Measurements from ENCODE around the gene ZNF335.

ZNF335 gene

GRCh38 chr20:46012921-46013320, 40.9 kb upstream of the ZNF335 start:
- TF ChIP-seq, protein P1, sequence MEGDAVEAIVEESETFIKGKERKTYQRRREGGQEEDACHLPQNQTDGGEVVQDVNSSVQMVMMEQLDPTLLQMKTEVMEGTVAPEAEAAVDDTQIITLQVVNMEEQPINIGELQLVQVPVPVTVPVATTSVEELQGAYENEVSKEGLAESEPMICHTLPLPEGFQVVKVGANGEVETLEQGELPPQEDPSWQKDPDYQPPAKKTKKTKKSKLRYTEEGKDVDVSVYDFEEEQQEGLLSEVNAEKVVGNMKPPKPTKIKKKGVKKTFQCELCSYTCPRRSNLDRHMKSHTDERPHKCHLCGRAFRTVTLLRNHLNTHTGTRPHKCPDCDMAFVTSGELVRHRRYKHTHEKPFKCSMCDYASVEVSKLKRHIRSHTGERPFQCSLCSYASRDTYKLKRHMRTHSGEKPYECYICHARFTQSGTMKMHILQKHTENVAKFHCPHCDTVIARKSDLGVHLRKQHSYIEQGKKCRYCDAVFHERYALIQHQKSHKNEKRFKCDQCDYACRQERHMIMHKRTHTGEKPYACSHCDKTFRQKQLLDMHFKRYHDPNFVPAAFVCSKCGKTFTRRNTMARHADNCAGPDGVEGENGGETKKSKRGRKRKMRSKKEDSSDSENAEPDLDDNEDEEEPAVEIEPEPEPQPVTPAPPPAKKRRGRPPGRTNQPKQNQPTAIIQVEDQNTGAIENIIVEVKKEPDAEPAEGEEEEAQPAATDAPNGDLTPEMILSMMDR (conservative IDR thresholded peaks at IDR 0.05; ENCODE audit: low read length), result no peak
- no peak for TF ChIP-seq EZH2phosphoT487 (IDR thresholded peaks at IDR 0.05; ENCODE audit: borderline replicate concordance)
- Histone ChIP-seq H3K9me2 (replicated peaks; ENCODE audit: low read depth, low read length) (no peaks in the 10 kb centered on the region), H3K9me3 (ENCODE audit: insufficient read depth, low read depth, low read length) (no peaks in the 10 kb centered on the region), H3K9ac (ENCODE audit: low read depth, low read length, poor library complexity, severe bottlenecking) (no peak overlapping the region), H2AFZ (ENCODE audit: low read length) (no peak overlapping the region), H3K4me3 (ENCODE audit: low read length, poor library complexity, severe bottlenecking) (no peak overlapping the region), H3F3A (ENCODE audit: low read depth) (no peaks in the 10 kb centered on the region), H3K27me3 (ENCODE audit: insufficient read depth, low read length, poor library complexity, severe bottlenecking) (no peaks in the 10 kb centered on the region), H3K79me2 (ENCODE audit: insufficient read depth, low read length) (no peaks in the 10 kb centered on the region), H3K4me1 (ENCODE audit: insufficient read depth, low read length, poor library complexity, severe bottlenecking) (peaks cover 22% of the 10 kb centered on the region), H3K4me2 (ENCODE audit: low read depth, low read length, poor library complexity, severe bottlenecking) (no peak overlapping the region), H4K20me1 (ENCODE audit: insufficient read depth, low read length, poor library complexity, severe bottlenecking) (no peaks in the 10 kb centered on the region), H3K36me3 (ENCODE audit: insufficient read depth, low read length) (no peaks in the 10 kb centered on the region)

DNA sequence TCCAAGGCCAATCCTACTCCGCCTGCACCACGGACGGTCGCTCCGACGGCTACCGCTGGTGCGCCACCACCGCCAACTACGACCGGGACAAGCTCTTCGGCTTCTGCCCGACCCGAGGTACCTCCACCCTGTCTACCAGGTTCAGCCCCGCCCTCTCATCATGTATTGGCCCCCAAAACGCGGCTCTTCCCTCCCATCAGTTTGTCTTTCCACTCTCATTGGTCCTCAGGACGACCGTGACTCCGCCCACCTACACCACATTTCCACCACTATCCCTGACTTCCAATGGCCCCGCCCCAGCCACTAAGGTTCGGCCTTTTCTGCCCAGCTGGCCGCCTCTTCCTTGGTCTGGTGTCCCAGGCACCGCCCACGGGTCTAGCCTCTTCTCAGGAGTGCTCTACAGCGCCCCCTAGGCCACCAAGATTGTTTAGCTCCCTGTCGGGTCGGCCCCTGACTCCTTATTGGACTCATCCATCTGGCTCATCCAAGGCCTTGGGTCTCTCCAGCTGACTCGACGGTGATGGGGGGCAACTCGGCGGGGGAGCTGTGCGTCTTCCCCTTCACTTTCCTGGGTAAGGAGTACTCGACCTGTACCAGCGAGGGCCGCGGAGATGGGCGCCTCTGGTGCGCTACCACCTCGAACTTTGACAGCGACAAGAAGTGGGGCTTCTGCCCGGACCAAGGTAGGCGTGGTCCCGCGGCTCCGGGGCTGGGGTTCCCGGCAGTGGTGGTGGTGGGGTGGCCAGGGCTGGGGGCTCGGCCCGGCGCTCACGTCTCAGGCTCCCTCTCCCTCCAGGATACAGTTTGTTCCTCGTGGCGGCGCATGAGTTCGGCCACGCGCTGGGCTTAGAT, 39.9 kb upstream of the ZNF335 start:
- no peak overlapping the region for H3K9ac ChIP-seq (ENCODE audit: low read depth, low read length, poor library complexity, severe bottlenecking)
- no peaks in the 10 kb centered on the region for H4K20me1 ChIP-seq (ENCODE audit: insufficient read depth, low read length, poor library complexity, severe bottlenecking)
- no peaks in the 10 kb centered on the region for H3F3A ChIP-seq (ENCODE audit: low read depth)
- no peaks in the 10 kb centered on the region for H3K36me3 ChIP-seq (ENCODE audit: insufficient read depth, low read length)
- H3K9me2 ChIP-seq (replicated peaks; ENCODE audit: low read depth, low read length), result no peaks in the 10 kb centered on the region
- no peaks in the 10 kb centered on the region for H3K9me3 ChIP-seq (ENCODE audit: insufficient read depth, low read depth, low read length)
- no peaks in the 10 kb centered on the region for H3K27me3 ChIP-seq (ENCODE audit: insufficient read depth, low read length, poor library complexity, severe bottlenecking)
- H3K4me3 ChIP-seq (ENCODE audit: low read length, poor library complexity, severe bottlenecking), result no peak overlapping the region
- peaks cover 30% of the 10 kb centered on the region for H3K4me1 ChIP-seq (ENCODE audit: insufficient read depth, low read length, poor library complexity, severe bottlenecking)
- no peak overlapping the region for H3K4me2 ChIP-seq (ENCODE audit: low read depth, low read length, poor library complexity, severe bottlenecking)
- no peak overlapping the region for H2AFZ ChIP-seq (ENCODE audit: low read length)
- TF ChIP-seq, protein P1 (conservative IDR thresholded peaks at IDR 0.05; ENCODE audit: low read length), result peak; percentile 74
- no peak for TF ChIP-seq EZH2phosphoT487 (IDR thresholded peaks at IDR 0.05; ENCODE audit: borderline replicate concordance)
- no peaks in the 10 kb centered on the region for H3K79me2 ChIP-seq (ENCODE audit: insufficient read depth, low read length)

DNA sequence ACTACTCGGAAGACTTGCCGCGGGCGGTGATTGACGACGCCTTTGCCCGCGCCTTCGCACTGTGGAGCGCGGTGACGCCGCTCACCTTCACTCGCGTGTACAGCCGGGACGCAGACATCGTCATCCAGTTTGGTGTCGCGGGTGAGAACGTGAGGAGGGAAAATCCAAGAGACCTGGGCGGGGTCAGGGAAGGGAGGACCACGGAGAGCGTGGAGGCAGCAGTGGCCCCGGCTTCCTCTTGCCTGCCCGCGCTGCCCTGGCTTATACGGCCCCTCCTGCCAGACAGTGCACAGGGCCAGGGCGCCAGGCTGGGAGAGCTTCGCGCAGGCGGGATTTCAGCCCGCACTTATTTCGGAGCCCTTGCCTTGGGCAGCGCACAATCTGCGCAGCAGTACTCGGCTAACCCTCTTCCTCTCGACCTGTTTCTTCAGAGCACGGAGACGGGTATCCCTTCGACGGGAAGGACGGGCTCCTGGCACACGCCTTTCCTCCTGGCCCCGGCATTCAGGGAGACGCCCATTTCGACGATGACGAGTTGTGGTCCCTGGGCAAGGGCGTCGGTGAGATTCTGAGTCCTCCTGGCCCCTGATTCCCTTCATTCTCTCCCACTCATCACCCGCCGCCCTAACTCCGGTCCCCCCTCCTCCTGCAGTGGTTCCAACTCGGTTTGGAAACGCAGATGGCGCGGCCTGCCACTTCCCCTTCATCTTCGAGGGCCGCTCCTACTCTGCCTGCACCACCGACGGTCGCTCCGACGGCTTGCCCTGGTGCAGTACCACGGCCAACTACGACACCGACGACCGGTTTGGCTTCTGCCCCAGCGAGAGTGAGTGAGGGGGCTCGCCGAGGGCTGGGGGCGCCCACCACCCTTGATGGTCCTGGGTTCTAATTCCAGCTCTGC, 38.7 kb upstream of the ZNF335 start:
- Histone ChIP-seq H3K79me2 (ENCODE audit: insufficient read depth, low read length) (no peaks in the 10 kb centered on the region), H2AFZ (ENCODE audit: low read length) (no peak overlapping the region), H3K9me3 (ENCODE audit: insufficient read depth, low read depth, low read length) (no peaks in the 10 kb centered on the region), H3K4me3 (ENCODE audit: low read length, poor library complexity, severe bottlenecking) (no peak overlapping the region), H3K4me2 (ENCODE audit: low read depth, low read length, poor library complexity, severe bottlenecking) (no peak overlapping the region), H3K4me1 (ENCODE audit: insufficient read depth, low read length, poor library complexity, severe bottlenecking) (peaks cover 41% of the 10 kb centered on the region), H3K9ac (ENCODE audit: low read depth, low read length, poor library complexity, severe bottlenecking) (no peak overlapping the region), H3K36me3 (ENCODE audit: insufficient read depth, low read length) (no peaks in the 10 kb centered on the region), H3F3A (ENCODE audit: low read depth) (no peaks in the 10 kb centered on the region), H4K20me1 (ENCODE audit: insufficient read depth, low read length, poor library complexity, severe bottlenecking) (no peaks in the 10 kb centered on the region), H3K27me3 (ENCODE audit: insufficient read depth, low read length, poor library complexity, severe bottlenecking) (no peaks in the 10 kb centered on the region), H3K9me2 (replicated peaks; ENCODE audit: low read depth, low read length) (no peaks in the 10 kb centered on the region)
- no peak for TF ChIP-seq EZH2phosphoT487 (IDR thresholded peaks at IDR 0.05; ENCODE audit: borderline replicate concordance)
- TF ChIP-seq, protein P1 (conservative IDR thresholded peaks at IDR 0.05; ENCODE audit: low read length), result no peak

Data from Loucy (cell line).